Measurements from ENCODE around the gene ARHGAP1.
A peak's percentile ranks its signal among the peaks of the same experiment; 100 is the strongest.
"Not testable (repeated sequence)": the region's sequence is repeated elsewhere in the genome, so short reads cannot be mapped to it uniquely, and the experiment has no call there.

Gene ARHGAP1

DNA sequence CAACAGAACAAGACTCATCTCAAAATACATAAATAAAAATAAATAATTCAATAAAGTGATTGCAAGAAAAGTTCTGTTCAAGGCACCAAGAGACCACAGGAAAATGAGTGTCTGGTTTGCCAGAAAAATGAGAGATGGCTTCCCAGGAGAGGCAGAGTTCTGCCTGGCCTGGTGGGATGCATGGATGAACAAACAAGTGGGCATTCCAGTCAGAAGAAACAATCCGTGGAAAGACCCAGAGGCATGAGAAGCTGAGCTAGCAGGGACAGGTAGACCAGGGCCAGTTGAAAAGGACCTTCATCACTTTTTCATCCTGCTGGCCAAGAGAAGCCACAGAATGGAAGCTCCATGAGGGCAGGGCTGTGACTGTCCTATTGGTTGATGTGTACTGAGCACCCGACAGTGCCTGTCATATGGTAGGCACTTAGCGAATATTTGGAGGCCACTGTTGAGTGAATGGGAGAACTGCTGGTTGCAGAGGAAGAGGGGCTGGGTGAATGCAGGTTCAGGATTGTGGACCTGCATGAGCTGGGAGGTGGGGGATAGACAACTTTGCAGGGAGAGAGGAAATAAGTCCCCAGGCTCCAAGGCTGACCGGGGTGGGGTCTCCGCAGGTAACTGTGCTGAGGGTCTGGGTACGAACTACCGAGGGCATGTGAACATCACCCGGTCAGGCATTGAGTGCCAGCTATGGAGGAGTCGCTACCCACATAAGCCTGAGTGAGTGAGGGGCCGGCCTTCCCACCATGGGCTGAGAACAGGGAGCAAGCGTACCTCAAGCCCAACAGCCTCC is 22.3 kb upstream of the ARHGAP1 start:
- no peak for DNase-seq

- no peak for DNase-seq
Observed at GRCh38 chr11:46721286-46721685, 20.9 kb upstream of the ARHGAP1 start.

GRCh38 chr11:46719543-46720218 is 19.3 kb upstream of the ARHGAP1 start:
- DNase-seq, result no peak

DNA sequence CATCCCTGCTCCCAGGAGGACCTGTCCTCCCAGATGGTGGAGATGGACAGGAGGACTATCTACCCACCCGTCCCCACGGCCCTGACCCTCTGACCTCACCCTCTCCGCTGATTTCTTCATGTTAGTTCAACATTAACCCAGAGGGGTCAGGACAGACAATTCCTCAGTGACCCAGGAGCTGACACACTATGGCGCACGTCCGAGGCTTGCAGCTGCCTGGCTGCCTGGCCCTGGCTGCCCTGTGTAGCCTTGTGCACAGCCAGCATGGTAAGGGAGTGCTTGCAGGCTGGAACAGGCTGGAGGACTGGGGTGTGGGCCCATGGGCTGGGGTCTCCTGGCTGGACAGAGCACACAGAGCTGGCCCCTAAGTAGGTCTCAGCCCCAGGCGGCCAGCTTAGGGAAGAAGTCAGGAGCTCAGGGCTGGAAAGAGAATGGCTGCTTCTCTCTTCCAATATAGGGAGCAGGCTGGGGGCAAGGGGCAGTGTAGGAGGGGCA is 18.7 kb upstream of the ARHGAP1 start, which contains the start of gene F2:
Gene F2 (plus strand): TSS at position 166 of the 495 bp plus-strand sequence. CDS start 23 bp downstream, at position 189.
- no peak for DNase-seq

DNA sequence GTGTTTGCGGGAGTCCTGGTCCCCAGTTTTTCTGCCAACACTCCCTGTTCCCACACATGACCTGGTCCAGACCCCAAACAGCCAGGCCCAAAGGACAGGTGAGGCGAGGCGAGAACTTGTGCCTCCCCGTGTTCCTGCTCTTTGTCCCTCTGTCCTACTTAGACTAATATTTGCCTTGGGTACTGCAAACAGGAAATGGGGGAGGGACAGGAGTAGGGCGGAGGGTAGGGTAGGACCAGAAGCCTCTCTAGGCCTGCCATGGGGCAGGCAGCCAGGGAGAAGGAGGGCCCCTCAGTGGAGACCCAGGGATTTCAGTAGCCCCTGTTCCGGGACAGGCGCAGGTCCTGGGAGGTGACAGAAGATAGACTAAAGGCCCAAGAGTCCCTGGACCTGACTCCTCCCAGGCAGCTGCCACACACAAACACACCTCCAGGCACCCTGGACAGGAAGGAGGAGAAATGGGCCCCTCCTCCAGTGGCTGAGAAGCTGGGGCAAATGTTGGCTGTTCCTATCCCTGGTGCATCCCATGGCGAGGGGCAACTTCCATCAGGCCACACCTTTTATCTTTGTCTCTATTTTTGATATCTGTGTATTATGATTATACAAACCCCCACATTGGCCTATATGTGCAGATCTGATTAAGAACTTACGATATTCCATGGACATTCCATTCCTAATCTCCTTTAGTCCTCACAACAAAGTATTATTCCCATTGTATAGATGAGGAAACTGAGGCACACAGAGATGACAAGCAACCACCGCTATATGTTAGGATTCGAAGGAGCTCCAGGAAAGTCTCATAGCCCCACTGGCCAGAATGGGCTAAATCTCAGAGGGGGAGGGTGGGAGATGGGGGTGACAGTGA is 18.0 kb upstream of the ARHGAP1 start:
- no peak for DNase-seq

DNA sequence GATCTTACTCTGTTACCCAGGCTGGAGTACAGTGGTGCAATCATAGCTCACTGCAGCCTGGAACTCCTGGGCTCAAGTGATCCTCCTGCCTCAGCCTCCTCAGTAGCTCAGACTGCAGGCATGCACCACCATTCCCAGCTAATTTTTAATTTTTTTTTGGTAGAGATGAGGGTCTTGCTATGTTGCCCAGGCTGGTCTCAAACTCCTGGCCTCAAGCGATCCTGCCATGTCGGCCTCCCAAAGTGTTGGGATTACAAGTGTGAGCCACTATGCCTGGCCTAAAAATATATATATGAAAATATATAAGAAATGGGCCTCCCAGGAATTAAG is 17.4 kb upstream of the ARHGAP1 start:
- not testable (repeated sequence) for DNase-seq

- DNase-seq, result no peak
Observed at GRCh38 chr11:46712874-46713576, 12.6 kb upstream of the ARHGAP1 start.

- DNase-seq, result no peak
Observed at GRCh38 chr11:46711303-46711702, 10.9 kb upstream of the ARHGAP1 start.

DNA sequence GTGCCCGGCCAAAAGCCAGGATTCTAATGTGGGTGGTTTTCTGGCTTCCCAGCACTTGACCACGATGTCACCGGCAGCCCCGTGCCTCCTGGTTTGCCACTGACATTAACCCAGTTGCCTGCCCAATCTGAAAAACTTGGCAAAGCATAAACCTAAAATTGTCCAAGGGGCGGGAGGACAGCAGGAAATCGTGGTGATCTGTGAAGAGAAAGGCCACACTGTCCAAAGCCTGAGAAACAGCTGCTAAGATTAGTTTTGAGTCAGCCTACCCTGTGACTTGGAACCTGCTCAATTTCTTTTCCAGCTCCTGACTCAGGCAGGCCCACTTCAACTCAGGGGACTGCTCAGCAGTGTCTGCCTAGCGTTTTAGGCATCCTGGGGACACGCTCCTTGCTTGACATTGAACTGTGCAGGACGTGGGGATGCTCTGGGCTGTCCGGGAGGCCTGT is 10.4 kb upstream of the ARHGAP1 start:
- DNase-seq, result no peak

DNA sequence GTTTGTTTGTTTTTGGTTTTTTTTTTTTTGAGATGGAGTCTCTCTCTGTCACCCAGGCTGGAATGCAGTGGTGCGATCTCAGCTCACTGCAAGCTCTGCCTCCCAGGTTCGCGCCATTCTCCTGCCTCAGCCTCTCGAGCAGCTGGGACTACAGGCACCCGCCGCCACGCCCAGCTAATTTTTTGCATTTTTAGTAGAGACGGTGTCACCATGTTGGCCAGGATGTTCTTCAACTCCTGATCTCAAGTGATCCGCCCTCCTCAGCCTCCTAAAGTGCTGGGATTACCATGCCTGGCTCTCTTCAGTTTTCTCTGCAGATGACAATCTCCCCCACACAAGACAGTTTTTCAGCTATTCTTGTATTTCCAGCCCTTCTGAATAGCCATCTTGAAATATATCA is 8.9 kb upstream of the ARHGAP1 start:
- not testable (repeated sequence) for DNase-seq

DNA sequence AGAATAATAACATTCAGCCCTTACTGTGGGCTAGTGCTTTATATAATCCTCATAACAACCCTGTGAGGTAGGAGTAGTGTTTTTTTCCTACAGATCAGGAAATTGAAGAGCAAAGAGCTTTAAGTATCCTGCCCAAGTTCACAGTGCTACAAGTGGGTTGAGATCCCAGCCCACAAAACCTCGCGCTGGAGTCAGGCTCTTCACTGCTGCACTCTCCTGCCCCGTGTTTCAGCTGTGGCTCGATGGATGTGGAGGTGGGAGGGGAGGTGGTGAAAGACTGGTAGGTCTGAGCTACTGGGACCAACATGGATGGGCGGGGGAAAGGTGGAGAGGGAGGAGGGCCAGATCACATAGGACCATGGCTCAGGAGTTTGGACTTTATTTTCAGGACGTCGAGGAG is 6.5 kb upstream of the ARHGAP1 start:
- no peak for DNase-seq

- no peak for DNase-seq
Observed at GRCh38 chr11:46705070-46705688, 4.8 kb upstream of the ARHGAP1 start.

GRCh38 chr11:46701078-46701654 is 747 bp upstream of the ARHGAP1 start:
- no peak for DNase-seq

- peak; percentile 19 for DNase-seq
Observed at GRCh38 chr11:46698597-46698996, 1.8 kb downstream of the ARHGAP1 start.

DNA sequence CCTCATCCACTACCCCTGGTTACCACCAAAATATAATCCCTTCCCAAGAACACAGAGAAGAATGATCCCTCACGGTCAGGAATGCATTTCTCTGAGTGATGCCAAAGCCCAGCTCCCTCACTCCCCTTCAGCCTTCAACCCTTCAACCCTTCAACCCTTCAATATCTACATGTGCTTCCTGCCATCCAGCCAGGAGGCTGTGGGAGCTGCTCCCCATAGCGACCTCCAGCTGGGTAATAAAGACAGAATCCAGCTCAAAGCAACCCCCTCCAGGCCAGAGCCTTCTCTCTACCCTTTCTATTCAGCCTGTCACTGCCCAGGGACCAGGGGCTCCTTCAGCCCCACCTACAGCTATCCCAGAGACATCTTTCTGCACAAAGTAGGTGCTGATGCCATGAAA is 2.7 kb downstream of the ARHGAP1 start:
- DNase-seq, result no peak

GRCh38 chr11:46697303-46697702 is 3.1 kb downstream of the ARHGAP1 start:
- DNase-seq, result no peak

DNA sequence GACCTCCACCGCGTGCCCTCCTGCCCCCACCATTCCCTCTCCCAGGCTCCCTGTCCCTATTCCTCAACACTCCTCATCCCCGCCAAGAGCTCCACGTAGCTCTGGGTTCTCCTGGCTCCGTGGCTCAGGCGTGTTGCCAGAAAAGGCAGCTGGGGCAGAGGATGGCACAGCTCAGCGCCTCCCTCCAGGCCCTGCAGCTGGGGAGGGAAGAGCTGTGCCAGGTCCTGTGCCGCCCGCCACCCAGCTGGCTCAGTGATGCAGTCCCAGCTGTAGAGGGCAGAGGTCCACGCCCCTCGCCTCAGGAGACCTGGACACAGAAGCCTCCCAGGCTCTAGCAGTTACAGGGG is 4.2 kb downstream of the ARHGAP1 start:
- DNase-seq, result no peak

DNA sequence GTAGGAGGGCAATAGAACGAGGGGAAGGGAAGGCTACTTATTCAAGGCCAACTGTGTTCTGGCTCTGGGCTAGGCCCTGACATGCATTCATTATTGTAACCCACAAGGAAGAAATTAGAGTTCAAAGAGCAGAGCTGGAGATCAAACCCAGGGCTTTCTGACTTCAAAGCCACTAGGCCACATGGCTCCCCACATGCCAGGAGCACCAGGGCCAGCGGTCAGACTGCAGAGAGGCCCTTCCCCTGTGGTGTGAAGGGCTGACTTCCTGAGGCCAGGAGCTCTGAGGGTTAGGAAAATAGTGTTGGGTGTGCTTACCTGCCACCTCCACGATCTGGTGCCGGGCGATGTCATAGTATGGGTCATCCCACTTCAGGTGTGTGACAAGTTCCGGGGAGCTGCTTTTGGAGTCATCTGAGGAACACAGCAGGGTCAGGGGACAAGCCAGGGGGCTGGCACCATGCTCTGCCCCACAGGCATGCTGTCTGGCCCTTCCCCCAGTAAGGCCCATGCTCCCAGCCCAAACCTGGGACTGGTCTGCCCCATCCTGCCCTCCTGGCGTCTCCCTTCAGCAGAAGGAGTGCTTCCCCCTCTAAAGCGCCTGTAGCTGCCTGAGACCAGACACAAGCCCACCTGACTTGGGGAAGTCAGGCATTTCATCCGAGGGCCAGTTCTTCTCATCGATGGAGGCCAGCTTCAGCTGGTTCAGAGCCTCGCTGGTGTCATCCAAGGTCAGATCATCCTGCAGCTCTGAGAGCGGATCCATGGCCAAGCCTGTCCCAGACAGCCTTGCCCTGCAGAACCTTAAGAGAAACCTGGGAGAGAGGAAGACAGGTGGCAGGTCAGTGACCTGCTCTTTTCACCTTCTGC is 4.8 kb downstream of the ARHGAP1 start:
- no peak for DNase-seq

DNA sequence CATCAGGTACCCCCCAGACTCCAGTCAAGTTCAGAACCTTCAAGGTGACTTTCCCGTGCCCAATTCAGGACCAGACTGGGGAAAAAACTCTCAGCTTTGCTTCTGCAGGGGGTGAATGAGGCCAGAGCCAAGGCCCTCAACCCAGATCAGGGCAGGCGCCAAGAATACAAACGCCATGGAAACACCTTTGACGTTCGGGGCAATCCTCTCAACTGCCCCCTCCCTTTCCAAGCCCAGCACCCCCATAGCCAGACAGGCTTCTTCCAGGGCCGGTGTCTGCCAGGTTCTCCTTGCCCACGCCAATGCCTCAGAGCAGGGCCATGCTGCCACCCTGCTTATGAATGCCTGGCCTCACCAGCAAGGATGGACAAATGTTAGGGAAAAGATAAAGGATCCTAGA is 5.8 kb downstream of the ARHGAP1 start:
- no peak for DNase-seq

GRCh38 chr11:46694072-46694471 is 6.3 kb downstream of the ARHGAP1 start:
- DNase-seq, result no peak

DNA sequence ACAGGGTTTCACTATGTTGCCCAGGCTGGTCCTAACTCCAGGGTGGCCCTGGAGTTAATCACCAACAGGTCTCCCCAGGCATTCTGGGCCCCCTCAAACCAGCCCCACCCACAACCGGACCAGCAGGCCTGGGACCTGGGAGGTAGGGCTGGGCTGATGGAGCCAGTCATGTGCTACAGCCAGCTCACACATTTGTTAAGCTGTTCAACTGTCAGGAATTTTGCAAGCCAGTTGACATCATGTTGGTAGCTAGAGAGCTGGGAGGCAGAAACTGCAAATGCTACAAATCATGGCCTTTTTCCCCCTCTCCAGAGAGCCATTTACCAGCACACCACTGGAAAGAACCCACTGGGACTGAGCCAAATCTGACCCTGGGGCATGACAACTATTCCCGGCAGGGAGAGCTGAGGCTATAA is 6.8 kb downstream of the ARHGAP1 start:
- no peak for DNase-seq
